ENCODE measurements around the gene LIPC. TPM values are rescaled to one million over a fixed set of nuclear protein-coding genes. Genes with fewer than 3 reads are reported as not detected.

Gene LIPC
- total RNA-seq, 4 donors from 2014 or later: 0.81 to 4.6 (median 1.8) TPM

GRCh38 chr15:58486564-58486963 is 54.8 kb downstream of the LIPC start:
- no peaks in the 10 kb centered on the region for H3K27me3 ChIP-seq
- H3K36me3 ChIP-seq: no peaks in the 10 kb centered on the region
- intact Hi-C loops (cut with DNase I): no loop called here
- TF ChIP-seq CTCF (IDR thresholded peaks at IDR 0.05) (no peak), POLR2A (IDR thresholded peaks at IDR 0.05) (no peak)
- no peak for DNase-seq
- H3K27ac ChIP-seq: no peak overlapping the region
- H3K4me3 ChIP-seq (replicated peaks in 1 of 3): no peak overlapping the region
- 91 to 93% methylated on average over 6 of the region's 6 CpGs for WGBS, 2 donors
- H3K4me1 ChIP-seq: peaks cover 19 to 20% of the 10 kb centered on the region in 2 donors
- H3K9me3 ChIP-seq: no peaks in the 10 kb centered on the region

- Histone ChIP-seq H3K27me3 (no peaks in the 10 kb centered on the region), H3K4me1 (peaks cover 25 to 26% of the 10 kb centered on the region in 2 donors), H3K4me3 (replicated peaks in 1 of 3) (no peak overlapping the region), H3K27ac (no peak overlapping the region), H3K9me3 (no peaks in the 10 kb centered on the region), H3K36me3 (no peaks in the 10 kb centered on the region)
- no peak for TF ChIP-seq CTCF (IDR thresholded peaks at IDR 0.05)
- TF ChIP-seq POLR2A (IDR thresholded peaks at IDR 0.05): no peak
- DNase-seq: no peak
- WGBS, 2 donors: 77 to 78% methylated on average over 4 of the region's 4 CpGs
- intact Hi-C loops (cut with DNase I): no loop called here
Measured at GRCh38 chr15:58487041-58487723, 55.4 kb downstream of the LIPC start.

- Histone ChIP-seq H3K36me3 (no peaks in the 10 kb centered on the region), H3K4me3 (replicated peaks in 1 of 3) (no peak overlapping the region), H3K27ac (no peak overlapping the region), H3K9me3 (no peaks in the 10 kb centered on the region), H3K27me3 (no peaks in the 10 kb centered on the region), H3K4me1 (peaks cover 25 to 26% of the 10 kb centered on the region in 2 donors)
- DNase-seq: no peak
- TF ChIP-seq POLR2A (IDR thresholded peaks at IDR 0.05) (no peak), CTCF (IDR thresholded peaks at IDR 0.05) (no peak)
- 68 to 87% methylated on average over 3 of the region's 3 CpGs for WGBS, 2 donors
- intact Hi-C loops (cut with DNase I): no loop called here
Measured at GRCh38 chr15:58487724-58488120, 55.9 kb downstream of the LIPC start.

- Histone ChIP-seq H3K9me3 (no peaks in the 10 kb centered on the region), H3K4me1 (peaks cover 20 to 22% of the 10 kb centered on the region in 2 donors), H3K27ac (no peak overlapping the region), H3K36me3 (no peaks in the 10 kb centered on the region), H3K4me3 (replicated peaks in 1 of 3) (no peak overlapping the region), H3K27me3 (no peaks in the 10 kb centered on the region)
- intact Hi-C loops (cut with DNase I): no loop called here
- WGBS, 2 donors: 91 to 96% methylated on average over 6 of the region's 6 CpGs
- DNase-seq: no peak
- TF ChIP-seq POLR2A (IDR thresholded peaks at IDR 0.05): no peak
- no peak for TF ChIP-seq CTCF (IDR thresholded peaks at IDR 0.05)
Measured at GRCh38 chr15:58489289-58490085, 57.7 kb downstream of the LIPC start.

All from thyroid gland (tissue), 4 donors.